IPS-18c (cell line): ENCODE measurements around the gene PCSK4.
"Not testable (repeated sequence)": the region's sequence is repeated elsewhere in the genome, so short reads cannot be mapped to it uniquely, and the experiment has no call there.

Source experiments
- H3K4me3 ChIP-seq: 2 replicates; pipeline ENCODE4 v1.7.0; 2013; ENCODE audit warnings: low read depth, mild to moderate bottlenecking, low read length, moderate library complexity; ENCODE audit not compliant: insufficient read depth
- H3K9me3 ChIP-seq: one replicate; pipeline ENCODE4 v1.6.1; 2013; ENCODE audit warnings: mild to moderate bottlenecking, low read length, moderate library complexity; ENCODE audit not compliant: control insufficient read depth, insufficient read depth

PCSK4 gene

GRCh38 chr19:1510442-1510806 lies 20.3 kb upstream of the PCSK4 start:
- Histone ChIP-seq H3K9me3 (peaks cover 2% of the 10 kb centered on the region), H3K4me3 (no peak overlapping the region; the same call in 1 of the 2 replicates)

DNA sequence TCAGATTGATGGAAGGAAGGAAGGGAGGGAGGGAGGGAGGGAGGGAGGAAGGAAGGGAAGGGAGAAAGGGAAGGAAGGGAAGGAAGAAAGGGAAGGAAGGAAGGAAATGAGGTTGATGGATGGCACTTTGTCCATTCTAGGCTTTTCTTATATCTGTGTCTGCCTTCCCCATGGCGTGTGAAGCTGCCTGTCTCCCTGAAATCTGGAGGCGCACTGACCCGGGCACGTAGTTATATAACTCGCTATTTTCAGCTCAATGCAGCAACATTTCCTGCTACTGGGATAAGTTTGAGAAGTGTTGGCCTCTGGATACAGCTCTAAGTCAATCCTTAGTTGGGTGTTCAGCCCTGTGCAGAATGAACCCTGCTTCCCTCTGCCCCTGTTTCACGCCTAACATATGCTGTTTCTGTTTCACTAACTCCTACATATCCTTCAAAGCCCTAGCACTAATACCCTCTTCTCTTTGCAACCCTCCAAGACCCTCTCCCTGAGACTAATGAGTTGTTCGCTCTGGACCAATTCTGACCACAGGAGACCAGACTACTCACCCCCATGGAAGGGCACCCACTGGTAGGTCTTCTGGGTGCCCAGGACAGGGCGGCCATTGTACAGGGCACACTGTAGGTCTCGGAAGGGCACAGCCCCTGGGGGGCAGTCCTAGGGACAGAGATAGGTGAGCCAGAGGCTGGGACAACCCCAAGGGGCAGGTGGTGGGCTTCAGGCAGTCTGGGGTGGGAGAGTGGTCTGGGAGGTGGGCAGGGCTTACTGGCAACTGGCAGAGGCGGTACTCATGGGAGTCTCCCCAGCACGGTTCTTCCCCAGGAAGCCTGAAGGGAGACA lies 19.7 kb upstream of the PCSK4 start:
- Histone ChIP-seq H3K9me3 (peaks cover 2% of the 10 kb centered on the region), H3K4me3 (no peak overlapping the region)

GRCh38 chr19:1508507-1508856 lies 18.3 kb upstream of the PCSK4 start:
- peaks cover 2% of the 10 kb centered on the region for H3K9me3 ChIP-seq
- H3K4me3 ChIP-seq: peak overlapping the region; percentile 52

GRCh38 chr19:1507763-1508506 lies 17.8 kb upstream of the PCSK4 start:
- Histone ChIP-seq H3K4me3 (peak overlapping the region; percentile 94), H3K9me3 (peaks cover 2% of the 10 kb centered on the region)

GRCh38 chr19:1507192-1507660 lies 17.1 kb upstream of the PCSK4 start:
- H3K4me3 ChIP-seq: peak overlapping the region; percentile 94; the same call in 1 of the 2 replicates

DNA sequence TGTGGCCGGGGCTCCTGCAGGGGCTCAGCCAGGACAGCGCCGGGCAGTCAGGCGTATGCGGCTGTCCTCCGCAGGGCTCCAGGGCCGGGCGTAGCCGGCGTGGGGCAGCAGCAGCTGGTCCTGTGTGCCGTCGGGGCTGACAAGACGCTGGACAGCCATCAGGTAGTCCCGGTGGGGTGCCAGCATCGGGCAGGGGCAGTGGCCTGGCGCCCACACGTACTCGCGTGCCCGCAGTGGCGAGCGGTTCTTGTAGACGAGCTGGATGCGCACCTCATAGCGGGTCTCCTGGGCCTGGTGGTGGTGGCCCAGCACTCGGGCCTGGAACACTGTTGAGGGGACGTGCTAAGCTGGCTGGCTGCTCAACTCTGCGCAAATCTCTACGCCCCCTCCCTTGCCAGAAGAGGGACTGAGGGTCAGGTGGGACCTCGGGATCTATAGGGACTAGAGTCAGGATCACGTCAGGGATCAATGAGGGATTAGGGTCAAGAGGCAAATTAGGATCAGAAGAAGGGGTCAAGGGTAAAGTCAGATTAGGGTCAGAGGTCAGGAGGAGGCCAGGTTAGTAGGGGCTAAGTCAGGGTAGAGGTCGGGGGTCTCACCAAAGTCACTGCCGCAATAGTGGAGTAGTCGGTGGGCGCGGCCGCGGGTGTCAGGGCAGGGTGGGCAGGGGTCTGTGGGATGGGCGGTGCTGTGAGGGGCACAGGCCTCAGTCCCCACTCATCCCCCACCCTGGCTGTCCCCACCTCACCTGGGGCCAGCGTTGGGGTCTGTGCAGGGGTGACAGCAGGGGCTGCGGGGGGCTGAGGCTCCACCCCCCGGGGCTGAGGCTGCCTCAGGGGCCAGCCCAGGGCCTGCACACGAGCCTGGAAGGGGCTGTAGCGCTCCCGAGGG lies 16.1 kb upstream of the PCSK4 start:
- Histone ChIP-seq H3K9me3 (peaks cover 2% of the 10 kb centered on the region), H3K4me3 (no peak overlapping the region)

More at GRCh38 chr19:1507192-1507660, 17.1 kb upstream of the PCSK4 start:
- peaks cover 2% of the 10 kb centered on the region for H3K9me3 ChIP-seq

GRCh38 chr19:1505012-1505411 lies 14.9 kb upstream of the PCSK4 start:
- H3K4me3 ChIP-seq: no peak overlapping the region
- peaks cover 3% of the 10 kb centered on the region for H3K9me3 ChIP-seq

DNA sequence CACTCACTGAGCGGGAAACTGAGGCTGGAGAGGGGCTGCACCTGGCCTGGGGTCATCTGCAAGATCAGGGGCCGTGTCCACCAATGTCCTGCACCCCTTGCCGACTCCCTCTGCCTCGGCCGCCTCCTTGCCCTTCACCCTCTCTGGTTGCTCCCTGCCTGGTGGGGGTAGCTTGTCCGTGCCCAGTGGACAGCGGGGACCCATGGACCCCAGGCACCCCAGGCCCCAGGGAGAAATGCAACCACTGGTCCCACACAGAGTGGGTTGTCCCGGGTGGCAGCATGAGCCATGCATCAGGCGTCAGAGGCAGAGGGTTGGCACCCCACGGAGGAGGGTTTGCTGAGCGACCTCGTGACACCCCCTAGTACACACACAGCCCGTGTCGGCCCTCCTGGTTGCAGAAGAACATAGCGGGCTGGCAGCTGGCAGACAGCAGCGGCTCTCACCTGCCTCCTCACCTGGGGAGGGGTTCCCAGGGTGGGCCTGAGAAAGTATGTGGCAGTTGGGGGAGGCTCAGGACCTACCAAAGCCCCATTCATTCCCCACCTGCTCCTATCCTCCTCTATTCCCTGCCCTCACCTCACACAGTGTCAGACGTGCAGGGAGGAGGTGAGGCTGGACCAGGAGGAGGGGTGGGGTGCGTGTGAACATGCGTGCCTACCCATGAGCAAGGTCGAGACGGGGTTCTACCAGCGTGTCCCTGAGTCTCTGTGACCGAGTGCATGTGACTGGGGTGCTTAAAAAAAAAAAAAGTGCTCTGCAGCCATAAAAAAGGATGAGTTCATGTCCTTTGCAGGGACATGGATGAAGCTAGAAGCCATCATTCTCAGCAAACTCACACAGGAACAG lies 14.0 kb upstream of the PCSK4 start:
- Histone ChIP-seq H3K4me3 (peak overlapping the region; percentile 36; the same call in 1 of the 2 replicates), H3K9me3 (peaks cover 6% of the 10 kb centered on the region)

DNA sequence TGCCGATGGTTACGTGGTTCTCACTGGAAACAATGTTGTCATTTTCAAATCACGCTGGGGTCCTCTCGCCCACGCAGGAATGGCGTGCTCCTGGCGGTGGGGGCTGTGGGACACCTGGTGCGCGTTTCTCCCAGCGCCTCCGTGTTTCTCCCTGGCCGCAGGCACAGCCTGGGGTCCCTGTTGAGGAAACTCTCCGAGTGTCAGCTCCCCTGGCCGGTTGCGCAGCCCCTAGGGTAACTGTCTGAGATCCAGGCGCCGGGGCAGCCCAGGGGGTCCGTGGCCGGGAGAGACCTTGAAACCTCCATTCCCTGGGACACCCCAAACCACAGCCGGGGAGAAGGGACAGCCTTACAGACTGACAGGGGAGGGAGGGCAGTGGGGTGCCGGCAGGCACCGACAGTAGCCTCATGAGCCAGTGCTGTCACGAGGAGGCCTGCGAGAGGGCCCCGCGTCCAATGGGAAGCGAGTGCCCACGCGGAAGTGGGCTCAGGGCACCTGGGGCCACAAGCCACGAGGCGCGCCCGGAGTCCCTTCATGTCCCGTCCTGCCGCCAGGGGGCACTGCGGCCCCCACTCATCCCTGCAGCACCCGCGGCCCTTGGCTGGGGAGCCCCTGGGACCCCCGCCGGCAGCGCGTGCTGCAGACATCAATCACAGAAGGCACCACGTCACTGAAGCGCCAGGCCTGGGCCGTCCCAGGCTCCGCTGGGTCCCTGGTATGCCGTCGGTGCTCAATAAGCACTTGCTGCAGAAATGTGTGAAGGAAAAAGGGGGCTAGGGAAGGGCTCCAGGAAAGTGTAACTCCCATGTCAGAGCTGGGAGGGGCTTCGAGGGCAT lies 13.2 kb upstream of the PCSK4 start:
- H3K4me3 ChIP-seq: peak overlapping the region; percentile 36; the same call in 1 of the 2 replicates
- peaks cover 6% of the 10 kb centered on the region for H3K9me3 ChIP-seq

- no peak overlapping the region for H3K4me3 ChIP-seq
- peaks cover 6% of the 10 kb centered on the region for H3K9me3 ChIP-seq
These were observed 12.4 kb upstream of the PCSK4 start for GRCh38 chr19:1502433-1503088.

GRCh38 chr19:1501200-1501595 lies 11.0 kb upstream of the PCSK4 start:
- Histone ChIP-seq H3K4me3 (no peak overlapping the region), H3K9me3 (peaks cover 6% of the 10 kb centered on the region)

DNA sequence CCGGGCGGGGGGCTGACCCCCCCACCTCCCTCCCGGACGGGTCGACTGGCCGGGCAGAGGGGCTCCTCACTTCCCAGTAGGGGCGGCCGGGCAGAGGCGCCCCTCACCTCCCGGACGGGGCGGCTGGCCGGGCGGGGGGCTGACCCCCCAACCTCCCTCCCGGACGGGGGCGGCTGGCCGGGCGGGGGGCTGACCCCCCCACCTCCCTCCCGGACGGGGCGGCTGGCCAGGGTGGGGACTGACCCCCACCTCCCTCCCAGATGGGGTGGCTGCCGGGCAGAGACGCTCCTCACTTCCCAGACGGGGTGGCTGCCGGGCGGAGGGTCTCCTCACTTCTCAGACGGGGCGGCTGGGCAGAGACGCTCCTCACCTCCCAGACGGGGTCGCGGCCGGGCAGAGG lies 9.1 kb upstream of the PCSK4 start:
- H3K9me3 ChIP-seq: not testable (repeated sequence)

DNA sequence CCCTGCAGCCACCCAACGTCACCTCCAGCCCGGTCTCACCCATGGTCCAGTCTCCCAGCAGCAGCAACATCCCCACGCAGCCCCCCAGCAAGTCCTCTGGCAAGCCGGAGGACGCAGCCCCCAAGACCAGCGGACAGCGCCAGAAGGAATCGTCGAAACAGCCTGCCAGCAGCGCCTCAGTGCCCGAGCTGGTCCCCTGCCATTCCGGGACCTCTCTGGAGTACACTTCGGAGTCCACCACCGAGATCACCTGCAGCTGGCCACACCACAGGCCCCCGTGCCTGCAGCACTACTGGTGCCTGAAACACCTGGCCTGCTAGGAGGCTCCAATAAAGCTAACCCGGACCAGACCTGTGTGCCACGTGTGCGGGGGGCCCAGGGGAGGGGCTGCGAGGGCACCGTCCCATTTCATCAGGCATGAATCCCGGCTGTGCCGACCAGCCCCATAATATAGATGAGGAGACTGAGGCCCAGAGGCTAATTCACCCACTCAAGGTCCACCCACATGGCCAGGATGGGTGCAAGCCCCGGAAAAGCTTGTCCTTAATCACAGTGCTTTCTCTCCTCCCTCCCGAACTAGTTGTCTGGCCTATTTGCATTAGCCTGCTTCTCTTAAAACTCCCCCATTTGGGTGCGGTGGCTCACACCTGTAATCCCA lies 7.6 kb upstream of the PCSK4 start:
- Histone ChIP-seq H3K4me3 (no peak overlapping the region), H3K9me3 (peaks cover 4% of the 10 kb centered on the region)

More for the DNA sequence above, 9.1 kb upstream of the PCSK4 start:
- H3K4me3 ChIP-seq: not testable (repeated sequence)

GRCh38 chr19:1496714-1497577 lies 6.8 kb upstream of the PCSK4 start:
- Histone ChIP-seq H3K4me3 (no peak overlapping the region), H3K9me3 (peaks cover 4% of the 10 kb centered on the region)
